ENCODE measurements around the gene PHACTR2.

DNA sequence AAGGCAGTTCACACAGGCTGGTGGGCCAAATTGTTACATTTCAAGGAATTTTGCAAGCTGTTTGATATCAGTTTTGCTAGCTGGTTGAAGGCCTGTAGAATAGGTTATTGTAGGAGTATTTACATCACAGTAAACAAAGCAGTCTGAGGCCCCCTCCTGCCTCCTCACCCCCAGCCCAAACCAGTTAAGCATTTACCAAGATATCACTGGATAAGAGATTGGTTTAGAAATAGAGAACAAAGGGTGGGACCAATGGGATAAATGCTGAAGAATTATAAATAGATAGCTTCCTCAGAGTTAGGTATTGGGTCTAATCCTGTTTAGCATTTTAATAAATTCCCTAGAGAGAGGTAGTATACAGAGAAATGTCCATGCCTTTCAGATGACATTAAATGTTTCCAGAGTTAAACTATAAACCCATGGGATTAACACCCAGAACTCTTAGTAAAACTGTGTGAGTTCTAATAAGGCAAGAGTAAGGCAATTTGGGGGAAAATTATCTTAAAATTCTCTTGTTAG is 2.3 kb upstream of the PHACTR2 start:
- TF ChIP-seq CTCF (IDR thresholded peaks at IDR 0.05; ENCODE audit: low read depth, low read length, missing input control) (no peak), TAF1 (conservative IDR thresholded peaks at IDR 0.05) (no peak), YY1 (IDR thresholded peaks at IDR 0.05) (no peak), GABPA (IDR thresholded peaks at IDR 0.05 in 1 of 2, conservative IDR thresholded peaks at IDR 0.05 in 1 of 2) (no peak), SP1 (IDR thresholded peaks at IDR 0.05) (no peak), EGR1 (IDR thresholded peaks at IDR 0.05; ENCODE audit: low read depth in 2 of 2) (no peak), RAD21 (IDR thresholded peaks at IDR 0.05) (no peak)
- TF ChIP-seq, protein P1, sequence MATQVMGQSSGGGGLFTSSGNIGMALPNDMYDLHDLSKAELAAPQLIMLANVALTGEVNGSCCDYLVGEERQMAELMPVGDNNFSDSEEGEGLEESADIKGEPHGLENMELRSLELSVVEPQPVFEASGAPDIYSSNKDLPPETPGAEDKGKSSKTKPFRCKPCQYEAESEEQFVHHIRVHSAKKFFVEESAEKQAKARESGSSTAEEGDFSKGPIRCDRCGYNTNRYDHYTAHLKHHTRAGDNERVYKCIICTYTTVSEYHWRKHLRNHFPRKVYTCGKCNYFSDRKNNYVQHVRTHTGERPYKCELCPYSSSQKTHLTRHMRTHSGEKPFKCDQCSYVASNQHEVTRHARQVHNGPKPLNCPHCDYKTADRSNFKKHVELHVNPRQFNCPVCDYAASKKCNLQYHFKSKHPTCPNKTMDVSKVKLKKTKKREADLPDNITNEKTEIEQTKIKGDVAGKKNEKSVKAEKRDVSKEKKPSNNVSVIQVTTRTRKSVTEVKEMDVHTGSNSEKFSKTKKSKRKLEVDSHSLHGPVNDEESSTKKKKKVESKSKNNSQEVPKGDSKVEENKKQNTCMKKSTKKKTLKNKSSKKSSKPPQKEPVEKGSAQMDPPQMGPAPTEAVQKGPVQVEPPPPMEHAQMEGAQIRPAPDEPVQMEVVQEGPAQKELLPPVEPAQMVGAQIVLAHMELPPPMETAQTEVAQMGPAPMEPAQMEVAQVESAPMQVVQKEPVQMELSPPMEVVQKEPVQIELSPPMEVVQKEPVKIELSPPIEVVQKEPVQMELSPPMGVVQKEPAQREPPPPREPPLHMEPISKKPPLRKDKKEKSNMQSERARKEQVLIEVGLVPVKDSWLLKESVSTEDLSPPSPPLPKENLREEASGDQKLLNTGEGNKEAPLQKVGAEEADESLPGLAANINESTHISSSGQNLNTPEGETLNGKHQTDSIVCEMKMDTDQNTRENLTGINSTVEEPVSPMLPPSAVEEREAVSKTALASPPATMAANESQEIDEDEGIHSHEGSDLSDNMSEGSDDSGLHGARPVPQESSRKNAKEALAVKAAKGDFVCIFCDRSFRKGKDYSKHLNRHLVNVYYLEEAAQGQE (IDR thresholded peaks at IDR 0.05) = no peak
- TF ChIP-seq, protein P2, sequence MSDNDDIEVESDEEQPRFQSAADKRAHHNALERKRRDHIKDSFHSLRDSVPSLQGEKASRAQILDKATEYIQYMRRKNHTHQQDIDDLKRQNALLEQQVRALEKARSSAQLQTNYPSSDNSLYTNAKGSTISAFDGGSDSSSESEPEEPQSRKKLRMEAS (IDR thresholded peaks at IDR 0.05) = no peak
